ENCODE data around the gene NUP210. TPM values are rescaled to one million over a fixed set of nuclear protein-coding genes. Genes with fewer than 3 reads are reported as not detected.
"Not testable (repeated sequence)": the region's sequence is repeated elsewhere in the genome, so short reads cannot be mapped to it uniquely, and the experiment has no call there.

The NUP210 gene
- polyA plus RNA-seq, 1 of the 3 experiments (the other 2 are of a cell fraction), result 1.8 TPM

DNA sequence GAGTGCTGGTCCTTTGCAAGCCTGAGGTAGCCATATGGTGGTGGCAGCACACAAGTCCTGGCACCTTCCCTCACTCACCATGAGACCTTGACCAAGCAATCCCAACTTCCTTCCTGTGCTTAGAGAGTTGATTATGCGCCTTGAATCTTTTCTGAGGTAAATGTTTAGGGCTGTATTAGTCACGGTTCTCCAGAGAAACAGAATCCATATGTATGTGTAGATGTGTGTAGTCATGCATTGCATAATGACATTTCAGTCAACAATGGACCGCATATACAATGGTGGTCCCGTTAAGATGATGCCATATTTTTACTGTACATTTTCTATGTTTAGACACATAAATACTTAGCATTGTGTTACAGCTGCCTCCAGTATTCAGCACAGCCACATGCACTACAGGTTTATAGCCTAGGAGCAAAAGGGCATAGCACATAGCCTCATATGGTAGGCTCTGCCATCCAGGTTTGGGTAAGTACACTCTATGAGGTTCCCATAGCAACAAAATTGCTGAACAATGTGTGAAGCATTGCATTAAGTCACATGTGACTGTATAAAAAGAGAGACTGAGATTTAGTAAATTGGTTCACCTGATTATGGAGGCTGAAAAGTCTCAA is 20.2 kb upstream of the NUP210 start:
- no peak overlapping the region for H3K9ac ChIP-seq
- H3K4me1 ChIP-seq (ENCODE audit: control insufficient read depth in 1 of 2, insufficient read depth in 2 of 2, low read depth in 1 of 2, low read length in 1 of 2), result no peaks in the 10 kb centered on the region
- no peaks in the 10 kb centered on the region for H3F3A ChIP-seq (replicated peaks; ENCODE audit: insufficient read depth)
- 58% methylated on average over 4 of the region's 4 CpGs for WGBS (ENCODE audit: low lambda C conversion rate)
- POLR2A ChIA-PET, result no interaction called here
- no peak for DNase-seq
- no peak overlapping the region for H3K27ac ChIP-seq (ENCODE audit: low read depth in 2 of 2, low read length in 1 of 2)
- H3K4me2 ChIP-seq, result no peak overlapping the region
- CTCF ChIA-PET, result interaction anchor here (0.9 to 1.7 kb wide), 2 partner anchors 12 to 242 kb away, joined by 3 to 8 read pairs; no protein-coding TSS in a partner anchor
- no peak for TF ChIP-seq FOXM1 (IDR thresholded peaks at IDR 0.05; ENCODE audit: low read depth)
- TF ChIP-seq RFX5 (IDR thresholded peaks at IDR 0.05; ENCODE audit: low read length), result no peak
- TF ChIP-seq, protein P1, sequence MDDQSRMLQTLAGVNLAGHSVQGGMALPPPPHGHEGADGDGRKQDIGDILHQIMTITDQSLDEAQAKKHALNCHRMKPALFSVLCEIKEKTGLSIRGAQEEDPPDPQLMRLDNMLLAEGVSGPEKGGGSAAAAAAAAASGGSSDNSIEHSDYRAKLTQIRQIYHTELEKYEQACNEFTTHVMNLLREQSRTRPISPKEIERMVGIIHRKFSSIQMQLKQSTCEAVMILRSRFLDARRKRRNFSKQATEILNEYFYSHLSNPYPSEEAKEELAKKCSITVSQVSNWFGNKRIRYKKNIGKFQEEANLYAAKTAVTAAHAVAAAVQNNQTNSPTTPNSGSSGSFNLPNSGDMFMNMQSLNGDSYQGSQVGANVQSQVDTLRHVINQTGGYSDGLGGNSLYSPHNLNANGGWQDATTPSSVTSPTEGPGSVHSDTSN (IDR thresholded peaks at IDR 0.05), result no peak
- TF ChIP-seq, protein P2, sequence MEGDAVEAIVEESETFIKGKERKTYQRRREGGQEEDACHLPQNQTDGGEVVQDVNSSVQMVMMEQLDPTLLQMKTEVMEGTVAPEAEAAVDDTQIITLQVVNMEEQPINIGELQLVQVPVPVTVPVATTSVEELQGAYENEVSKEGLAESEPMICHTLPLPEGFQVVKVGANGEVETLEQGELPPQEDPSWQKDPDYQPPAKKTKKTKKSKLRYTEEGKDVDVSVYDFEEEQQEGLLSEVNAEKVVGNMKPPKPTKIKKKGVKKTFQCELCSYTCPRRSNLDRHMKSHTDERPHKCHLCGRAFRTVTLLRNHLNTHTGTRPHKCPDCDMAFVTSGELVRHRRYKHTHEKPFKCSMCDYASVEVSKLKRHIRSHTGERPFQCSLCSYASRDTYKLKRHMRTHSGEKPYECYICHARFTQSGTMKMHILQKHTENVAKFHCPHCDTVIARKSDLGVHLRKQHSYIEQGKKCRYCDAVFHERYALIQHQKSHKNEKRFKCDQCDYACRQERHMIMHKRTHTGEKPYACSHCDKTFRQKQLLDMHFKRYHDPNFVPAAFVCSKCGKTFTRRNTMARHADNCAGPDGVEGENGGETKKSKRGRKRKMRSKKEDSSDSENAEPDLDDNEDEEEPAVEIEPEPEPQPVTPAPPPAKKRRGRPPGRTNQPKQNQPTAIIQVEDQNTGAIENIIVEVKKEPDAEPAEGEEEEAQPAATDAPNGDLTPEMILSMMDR (IDR thresholded peaks at IDR 0.05), result no peak
- TF ChIP-seq TAF1 (IDR thresholded peaks at IDR 0.05; ENCODE audit: borderline replicate concordance, low read depth, low read length), result no peak
- TF ChIP-seq, protein P3, sequence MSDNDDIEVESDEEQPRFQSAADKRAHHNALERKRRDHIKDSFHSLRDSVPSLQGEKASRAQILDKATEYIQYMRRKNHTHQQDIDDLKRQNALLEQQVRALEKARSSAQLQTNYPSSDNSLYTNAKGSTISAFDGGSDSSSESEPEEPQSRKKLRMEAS (IDR thresholded peaks at IDR 0.05; ENCODE audit: low read depth), result no peak
- TF ChIP-seq, protein P4, sequence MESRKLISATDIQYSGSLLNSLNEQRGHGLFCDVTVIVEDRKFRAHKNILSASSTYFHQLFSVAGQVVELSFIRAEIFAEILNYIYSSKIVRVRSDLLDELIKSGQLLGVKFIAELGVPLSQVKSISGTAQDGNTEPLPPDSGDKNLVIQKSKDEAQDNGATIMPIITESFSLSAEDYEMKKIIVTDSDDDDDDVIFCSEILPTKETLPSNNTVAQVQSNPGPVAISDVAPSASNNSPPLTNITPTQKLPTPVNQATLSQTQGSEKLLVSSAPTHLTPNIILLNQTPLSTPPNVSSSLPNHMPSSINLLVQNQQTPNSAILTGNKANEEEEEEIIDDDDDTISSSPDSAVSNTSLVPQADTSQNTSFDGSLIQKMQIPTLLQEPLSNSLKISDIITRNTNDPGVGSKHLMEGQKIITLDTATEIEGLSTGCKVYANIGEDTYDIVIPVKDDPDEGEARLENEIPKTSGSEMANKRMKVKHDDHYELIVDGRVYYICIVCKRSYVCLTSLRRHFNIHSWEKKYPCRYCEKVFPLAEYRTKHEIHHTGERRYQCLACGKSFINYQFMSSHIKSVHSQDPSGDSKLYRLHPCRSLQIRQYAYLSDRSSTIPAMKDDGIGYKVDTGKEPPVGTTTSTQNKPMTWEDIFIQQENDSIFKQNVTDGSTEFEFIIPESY (IDR thresholded peaks at IDR 0.05; ENCODE audit: borderline replicate concordance, low read depth), result no peak
- H3K36me3 ChIP-seq (replicated peaks in 1 of 2; ENCODE audit: control insufficient read depth in 1 of 2, insufficient read depth in 2 of 2, low read length in 1 of 2), result no peaks in the 10 kb centered on the region
- no peak overlapping the region for H3K4me3 ChIP-seq (ENCODE audit: low read depth in 2 of 2, low read length in 1 of 2)
- no peaks in the 10 kb centered on the region; the same call in 1 of the 2 replicates for H3K27me3 ChIP-seq (ENCODE audit: insufficient read depth)
- H3K9me3 ChIP-seq, result no peaks in the 10 kb centered on the region
- no peaks in the 10 kb centered on the region for H4K20me1 ChIP-seq (ENCODE audit: insufficient read depth)
- H3K9me2 ChIP-seq, result no peaks in the 10 kb centered on the region
- H2AFZ ChIP-seq (ENCODE audit: low read depth), result no peak overlapping the region
- no peaks in the 10 kb centered on the region for H3K79me2 ChIP-seq (ENCODE audit: insufficient read depth)

DNA sequence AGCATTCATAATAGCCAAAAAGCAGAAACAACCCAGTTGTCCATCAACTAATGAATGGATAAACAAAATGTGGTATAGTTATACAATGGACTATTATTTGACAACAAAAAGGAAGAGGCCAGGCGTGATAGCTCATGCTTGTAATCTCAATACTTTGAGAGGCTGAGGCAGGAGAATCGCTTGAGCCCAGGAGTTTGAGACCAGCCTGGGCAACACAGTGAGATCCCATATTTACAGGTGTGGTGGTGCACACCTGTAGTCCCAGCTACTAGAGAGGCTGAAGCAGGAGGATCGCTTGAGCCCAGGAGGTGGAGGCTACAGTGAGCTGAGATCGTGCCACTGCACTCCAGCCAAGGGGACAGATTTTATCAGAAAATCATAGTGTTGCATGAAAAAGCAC is 16.1 kb upstream of the NUP210 start:
- CTCF ChIA-PET; H3K36me3 ChIP-seq (replicated peaks in 1 of 2; ENCODE audit: control insufficient read depth in 1 of 2, insufficient read depth in 2 of 2, low read length in 1 of 2): not testable (repeated sequence)
- POLR2A ChIA-PET, result interaction anchor here (0.6 kb wide), 1 partner anchor 131 kb away, joined by 4 read pairs; no protein-coding TSS in a partner anchor

More for the DNA sequence above, 16.1 kb upstream of the NUP210 start:
- H3K4me1 ChIP-seq (ENCODE audit: control insufficient read depth in 1 of 2, insufficient read depth in 2 of 2, low read depth in 1 of 2, low read length in 1 of 2); H2AFZ ChIP-seq (ENCODE audit: low read depth); H3K27me3 ChIP-seq (ENCODE audit: insufficient read depth); H3K9me2 ChIP-seq; H3F3A ChIP-seq (replicated peaks; ENCODE audit: insufficient read depth); DNase-seq; H4K20me1 ChIP-seq (ENCODE audit: insufficient read depth); H3K4me3 ChIP-seq (ENCODE audit: low read depth in 2 of 2, low read length in 1 of 2); H3K79me2 ChIP-seq (ENCODE audit: insufficient read depth); H3K9me3 ChIP-seq; H3K9ac ChIP-seq; H3K4me2 ChIP-seq; H3K27ac ChIP-seq (ENCODE audit: low read depth in 2 of 2, low read length in 1 of 2): not testable (repeated sequence)
- WGBS (ENCODE audit: low lambda C conversion rate), result 52% methylated on average over 4 of the region's 4 CpGs

Data from SK-N-SH (cell line).